Measurements from ENCODE around the gene FARP2. TPM values are rescaled to one million over a fixed set of nuclear protein-coding genes. Genes with fewer than 3 reads are reported as not detected.

FARP2 gene
- total RNA-seq, 4 donors from 2014 or later, result 10.7 to 20.1 (median 13.6) TPM

DNA sequence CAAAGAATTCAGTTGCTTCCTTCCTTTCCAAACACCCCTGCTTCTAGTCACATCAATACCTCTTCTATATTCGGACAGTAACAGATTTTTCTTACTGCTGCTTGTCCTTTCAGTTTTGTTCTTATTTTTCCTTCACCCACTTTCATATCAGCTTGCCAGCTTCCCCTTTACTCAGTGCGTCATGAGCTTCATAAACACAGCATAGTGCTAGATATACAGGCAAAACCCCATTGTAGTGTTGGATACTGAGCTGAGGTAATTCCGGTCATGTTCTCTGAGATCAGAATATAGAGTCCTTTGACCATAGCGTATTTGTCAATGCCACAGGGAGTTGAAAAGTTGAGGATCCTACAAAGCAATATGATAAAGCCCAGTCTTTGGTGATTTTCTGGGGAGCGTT is 2.4 kb downstream of the FARP2 start:
- no peak for ATAC-seq
- intact Hi-C loops (cut with DNase I; ENCODE audit: low total_unique reads), result loop anchor here (5.0 to 10.0 kb wide), 4 partner anchors 141 to 1106 kb away; partner anchors contain the start of genes ATG4B and THAP4
- no peak overlapping the region for H3K27ac ChIP-seq

DNA sequence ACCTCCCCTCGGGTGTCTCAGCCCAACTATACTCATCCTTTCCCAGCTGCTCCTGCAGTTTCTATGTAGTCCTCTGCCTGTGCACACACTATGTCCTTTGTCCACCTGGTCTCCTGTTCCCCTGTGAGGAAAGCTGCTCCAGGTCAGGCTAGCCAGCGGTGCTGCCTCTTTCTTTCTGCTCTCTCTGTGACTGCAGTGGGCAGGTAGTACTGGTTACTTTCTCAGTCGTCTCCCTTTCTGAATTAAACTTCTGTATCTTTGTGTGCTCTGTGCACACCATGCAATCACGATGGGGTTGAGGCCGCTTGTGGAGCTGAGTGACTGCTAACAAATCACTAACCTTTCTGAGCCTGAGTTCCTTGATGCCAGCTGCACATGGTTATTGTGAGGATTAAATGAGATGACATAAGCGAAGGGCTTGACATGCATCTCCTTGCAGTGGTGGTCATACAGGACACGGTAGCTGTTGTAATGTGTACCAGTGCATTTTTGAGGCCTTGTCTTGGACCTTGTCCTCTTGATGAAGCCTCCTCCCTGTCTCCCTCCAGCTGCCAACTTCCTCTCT is 3.5 kb downstream of the FARP2 start:
- Histone ChIP-seq H3K4me1 (peaks cover 40 to 54% of the 10 kb centered on the region in 2 donors), H3K36me3 (no peaks in the 10 kb centered on the region), H3K9me3 (no peaks in the 10 kb centered on the region), H3K27me3 (no peaks in the 10 kb centered on the region), H3K27ac (no peak overlapping the region), H3K4me3 (no peak overlapping the region)
- in situ Hi-C loops (cut with MboI; ENCODE audit: low sequenced_read_pairs in 4 of 4) (no loop called here), intact Hi-C loops (cut with DNase I; ENCODE audit: low total_unique reads) (loop anchor here (5.0 to 10.0 kb wide), 4 partner anchors 142 to 1107 kb away; partner anchors contain the start of genes ATG4B and THAP4)
- ATAC-seq (no peak), DNase-seq (no peak)
- no peak for TF ChIP-seq POLR2A (IDR thresholded peaks at IDR 0.05)
- TF ChIP-seq, protein P1, sequence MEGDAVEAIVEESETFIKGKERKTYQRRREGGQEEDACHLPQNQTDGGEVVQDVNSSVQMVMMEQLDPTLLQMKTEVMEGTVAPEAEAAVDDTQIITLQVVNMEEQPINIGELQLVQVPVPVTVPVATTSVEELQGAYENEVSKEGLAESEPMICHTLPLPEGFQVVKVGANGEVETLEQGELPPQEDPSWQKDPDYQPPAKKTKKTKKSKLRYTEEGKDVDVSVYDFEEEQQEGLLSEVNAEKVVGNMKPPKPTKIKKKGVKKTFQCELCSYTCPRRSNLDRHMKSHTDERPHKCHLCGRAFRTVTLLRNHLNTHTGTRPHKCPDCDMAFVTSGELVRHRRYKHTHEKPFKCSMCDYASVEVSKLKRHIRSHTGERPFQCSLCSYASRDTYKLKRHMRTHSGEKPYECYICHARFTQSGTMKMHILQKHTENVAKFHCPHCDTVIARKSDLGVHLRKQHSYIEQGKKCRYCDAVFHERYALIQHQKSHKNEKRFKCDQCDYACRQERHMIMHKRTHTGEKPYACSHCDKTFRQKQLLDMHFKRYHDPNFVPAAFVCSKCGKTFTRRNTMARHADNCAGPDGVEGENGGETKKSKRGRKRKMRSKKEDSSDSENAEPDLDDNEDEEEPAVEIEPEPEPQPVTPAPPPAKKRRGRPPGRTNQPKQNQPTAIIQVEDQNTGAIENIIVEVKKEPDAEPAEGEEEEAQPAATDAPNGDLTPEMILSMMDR (IDR thresholded peaks at IDR 0.05 in 4 of 5, conservative IDR thresholded peaks at IDR 0.05 in 1 of 5), result no peak

More for the DNA sequence above, 2.4 kb downstream of the FARP2 start:
- Histone ChIP-seq H3K9me3 (no peaks in the 10 kb centered on the region), H3K36me3 (peaks cover 0 to 5% of the 10 kb centered on the region in 2 donors), H3K27me3 (no peaks in the 10 kb centered on the region), H3K4me1 (peaks cover 33 to 43% of the 10 kb centered on the region in 2 donors), H3K4me3 (no peak overlapping the region)
- in situ Hi-C loops (cut with MboI; ENCODE audit: low sequenced_read_pairs in 4 of 4), result no loop called here
- DNase-seq, result no peak
- no peak for TF ChIP-seq POLR2A (IDR thresholded peaks at IDR 0.05)
- TF ChIP-seq, protein P1 (IDR thresholded peaks at IDR 0.05 in 4 of 5, conservative IDR thresholded peaks at IDR 0.05 in 1 of 5), result no peak

DNA sequence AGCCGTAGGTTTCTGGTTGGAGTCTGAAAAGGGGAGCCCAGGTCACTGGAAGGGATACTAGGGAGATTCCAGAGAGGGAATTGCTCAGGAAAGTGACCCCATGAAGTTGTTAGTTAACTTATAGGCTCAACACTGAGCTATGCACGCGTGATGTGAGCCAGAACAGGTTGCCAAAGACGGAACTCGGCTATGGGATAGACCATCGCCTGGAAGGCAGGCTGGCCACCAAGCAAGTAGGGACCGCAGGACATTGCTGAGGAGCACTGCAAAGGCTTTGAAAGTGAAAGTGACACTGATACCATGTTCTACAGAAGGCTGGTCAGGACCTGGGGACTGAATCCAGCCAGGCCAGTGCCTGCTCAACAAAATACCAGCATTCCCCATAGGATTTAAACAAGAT is 7.3 kb downstream of the FARP2 start:
- Histone ChIP-seq H3K36me3 (no peaks in the 10 kb centered on the region), H3K27me3 (no peaks in the 10 kb centered on the region), H3K4me1 (peaks cover 42 to 60% of the 10 kb centered on the region in 2 donors), H3K4me3 (peak overlapping the region in 3 of 4 donors; percentile 30 to 52 (median 36)), H3K9me3 (no peaks in the 10 kb centered on the region), H3K27ac (peak overlapping the region; percentile 54 to 84 (median 69))
- intact Hi-C loops (cut with DNase I; ENCODE audit: low total_unique reads) (no loop called here), in situ Hi-C loops (cut with MboI; ENCODE audit: low sequenced_read_pairs in 4 of 4) (no loop called here)
- DNase-seq (peak in 1 of 2 donors; percentile 56), ATAC-seq (peak; percentile 86 to 95)
- TF ChIP-seq POLR2A (IDR thresholded peaks at IDR 0.05), result no peak
- TF ChIP-seq, protein P1 (IDR thresholded peaks at IDR 0.05 in 4 of 5, conservative IDR thresholded peaks at IDR 0.05 in 1 of 5), result no peak

DNA sequence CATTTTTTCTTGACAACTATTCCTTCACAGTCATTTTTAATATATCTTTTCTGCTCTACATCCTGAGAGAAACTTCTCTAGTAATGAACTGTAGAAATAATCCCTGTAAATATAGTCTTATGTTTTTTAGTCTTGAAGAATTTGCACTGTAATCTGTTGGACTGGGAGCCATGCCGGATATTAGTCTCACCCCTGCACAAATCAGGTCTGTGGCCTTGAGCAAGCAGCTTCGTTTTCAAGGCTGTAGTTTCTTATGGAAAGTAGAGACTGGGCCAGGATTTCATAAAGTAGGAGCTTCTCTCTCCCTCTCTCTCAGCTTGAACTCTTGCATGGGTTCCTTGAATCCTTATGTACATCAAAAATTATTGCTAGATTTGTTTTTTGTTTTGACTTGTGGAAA is 8.7 kb downstream of the FARP2 start:
- in situ Hi-C loops (cut with MboI; ENCODE audit: low sequenced_read_pairs in 4 of 4) (no loop called here), intact Hi-C loops (cut with DNase I; ENCODE audit: low total_unique reads) (loop anchor here (2.0 kb wide), 1 partner anchor 140 kb away; no protein-coding TSS in a partner anchor)
- no peak for DNase-seq
- TF ChIP-seq, protein P1 (IDR thresholded peaks at IDR 0.05 in 4 of 5, conservative IDR thresholded peaks at IDR 0.05 in 1 of 5), result no peak
- no peak for TF ChIP-seq POLR2A (IDR thresholded peaks at IDR 0.05)
- H3K9me3 ChIP-seq, result no peaks in the 10 kb centered on the region
- no peaks in the 10 kb centered on the region for H3K27me3 ChIP-seq
- peak overlapping the region in 2 of 4 donors; percentile 73 to 84 for H3K27ac ChIP-seq
- no peak overlapping the region for H3K4me3 ChIP-seq
- H3K4me1 ChIP-seq, result peaks cover 42 to 49% of the 10 kb centered on the region in 2 donors
- no peak for ATAC-seq
- no peaks in the 10 kb centered on the region for H3K36me3 ChIP-seq

All from gastrocnemius medialis (tissue), 4 donors.